SK-N-SH treated with all-trans-retinoic acid at 6 μM for 48 hours (cell line): ENCODE measurements around the gene GLDC.

ENCODE experiments used
- ATAC-seq: fragments of 200-7000 bp; cut with Tn5 transposase; 3 replicates; pipeline ENCODE4 v1.9.1; 2020; ENCODE audit warnings: mild to moderate bottlenecking, moderate library complexity
- ARNTL ChIP-seq: fragments of 450-650 bp; formaldehyde crosslinking; IDR thresholded peaks from 2 replicates; pipeline ENCODE4 v1.5.0; 2020; ENCODE audit warnings: low read depth, mild to moderate bottlenecking, moderate library complexity, borderline replicate concordance
- BACH2 ChIP-seq: fragments of 250-450 bp; sonication (Bioruptor Pico); IDR thresholded peaks from 2 replicates; pipeline ENCODE4 v1.9.0; 2021; ENCODE audit warnings: mild to moderate bottlenecking, borderline replicate concordance
- CREB5 ChIP-seq: fragments of 250-450 bp; sonication (Bioruptor Pico); IDR thresholded peaks from 2 replicates; pipeline ENCODE4 v1.5.1; 2020; ENCODE audit warnings: low read depth, mild to moderate bottlenecking, moderate library complexity
- CSDC2 ChIP-seq: fragments of 250-450 bp; sonication (Bioruptor Pico); IDR thresholded peaks from 2 replicates; pipeline ENCODE4 v1.5.0; 2020; ENCODE audit warnings: mild to moderate bottlenecking, moderate library complexity
- CSRNP3 ChIP-seq: fragments of 250-450 bp; sonication (Bioruptor Pico); IDR thresholded peaks from 2 replicates; pipeline ENCODE4 v1.5.1; 2021; ENCODE audit warnings: mild to moderate bottlenecking, moderate library complexity
- GLIS3 ChIP-seq: fragments of 250-450 bp; sonication (Bioruptor Pico); IDR thresholded peaks from 2 replicates; pipeline ENCODE4 v1.5.0; 2020; ENCODE audit warnings: mild to moderate bottlenecking, moderate library complexity
- ISL1 ChIP-seq: fragments of 250-450 bp; sonication (Bioruptor Pico); IDR thresholded peaks from 2 replicates; pipeline ENCODE4 v2.1.2; 2022; ENCODE audit warnings: mild to moderate bottlenecking, moderate library complexity
- OSR1 ChIP-seq: fragments of 250-450 bp; sonication (Bioruptor Pico); IDR thresholded peaks from 2 replicates; pipeline ENCODE4 v1.8.0; 2022; ENCODE audit warnings: moderate library complexity, mild to moderate bottlenecking, inconsistent platforms
- POU6F1 ChIP-seq: fragments of 250-450 bp; sonication (Bioruptor Pico); IDR thresholded peaks from 2 replicates; pipeline ENCODE4 v1.8.0; 2021; ENCODE audit warnings: low read depth, mild to moderate bottlenecking, moderate library complexity, borderline replicate concordance
- RARB ChIP-seq: fragments of 250-450 bp; sonication (Bioruptor Pico); IDR thresholded peaks from 2 replicates; pipeline ENCODE4 v1.8.0; 2021; ENCODE audit warnings: mild to moderate bottlenecking, moderate library complexity
- SNAI2 ChIP-seq: fragments of 250-450 bp; sonication (Bioruptor Pico); IDR thresholded peaks from 2 replicates; pipeline ENCODE4 v1.5.0; 2020; ENCODE audit warnings: mild to moderate bottlenecking, moderate library complexity
- TCF4 ChIP-seq: fragments of 250-450 bp; sonication (Bioruptor Pico); IDR thresholded peaks from 2 replicates; pipeline ENCODE4 v1.8.0; 2021; ENCODE audit warnings: mild to moderate bottlenecking, moderate library complexity, borderline replicate concordance
- TOX ChIP-seq: fragments of 250-450 bp; sonication (Bioruptor Pico); IDR thresholded peaks from 2 replicates; pipeline ENCODE4 v1.8.0; 2021; ENCODE audit warnings: mild to moderate bottlenecking, moderate library complexity, borderline replicate concordance
- TSHZ2 ChIP-seq: fragments of 250-450 bp; sonication (Bioruptor Pico); IDR thresholded peaks from 2 replicates; pipeline ENCODE4 v1.5.0; 2020; ENCODE audit warnings: mild to moderate bottlenecking, moderate library complexity
- ZFP30 ChIP-seq: fragments of 450-650 bp; formaldehyde crosslinking; IDR thresholded peaks from 2 replicates; pipeline ENCODE4 v1.5.0; 2022; ENCODE audit warnings: mild to moderate bottlenecking, moderate library complexity
- ZNF565 ChIP-seq: fragments of 450-650 bp; formaldehyde crosslinking; conservative IDR thresholded peaks from 2 replicates; pipeline ENCODE4 v1.5.0; 2020; ENCODE audit warnings: low read depth, mild to moderate bottlenecking, moderate library complexity
- ZNF70 ChIP-seq: fragments of 450-650 bp; formaldehyde crosslinking; IDR thresholded peaks from 2 replicates; pipeline ENCODE4 v1.5.0; 2020; ENCODE audit warnings: mild to moderate bottlenecking, moderate library complexity
- ZNF8 ChIP-seq: fragments of 450-650 bp; formaldehyde crosslinking; IDR thresholded peaks from 2 replicates; pipeline ENCODE4 v1.5.0; 2020; ENCODE audit warnings: mild to moderate bottlenecking, moderate library complexity

GLDC gene

GRCh38 chr9:6640268-6641051 lies 5.1 kb downstream of the GLDC start:
- no peak for ATAC-seq
- TF ChIP-seq OSR1 (CRISPR knock-in tag) (no peak), RARB (CRISPR knock-in tag) (no peak), ARNTL (CRISPR knock-in tag) (no peak), TSHZ2 (CRISPR knock-in tag) (no peak), CSDC2 (CRISPR knock-in tag) (no peak), CSRNP3 (CRISPR knock-in tag) (no peak), ISL1 (CRISPR knock-in tag) (no peak), POU6F1 (CRISPR knock-in tag) (no peak)

GRCh38 chr9:6639622-6640021 lies 5.9 kb downstream of the GLDC start:
- TF ChIP-seq TCF4 (CRISPR knock-in tag) (no peak), ZNF70 (CRISPR knock-in tag) (no peak), GLIS3 (CRISPR knock-in tag) (no peak), POU6F1 (CRISPR knock-in tag) (no peak), ZFP30 (no peak)
- ATAC-seq: no peak

- no peak for TF ChIP-seq ZNF8 (CRISPR knock-in tag)
- TF ChIP-seq ZNF565 (CRISPR knock-in tag): no peak
- no peak for TF ChIP-seq OSR1 (CRISPR knock-in tag)
- TF ChIP-seq CSDC2 (CRISPR knock-in tag): no peak
- no peak for TF ChIP-seq TSHZ2 (CRISPR knock-in tag)
- TF ChIP-seq RARB (CRISPR knock-in tag): no peak
- TF ChIP-seq SNAI2 (CRISPR knock-in tag): no peak
- no peak for TF ChIP-seq TOX (CRISPR knock-in tag)
- TF ChIP-seq, all 23 proteins: peak for 0
- ATAC-seq: no peak
Observed at GRCh38 chr9:6634444-6634843, 11.1 kb downstream of the GLDC start.

GRCh38 chr9:6633378-6633777 lies 12.2 kb downstream of the GLDC start:
- ATAC-seq: no peak
- TF ChIP-seq ARNTL (CRISPR knock-in tag) (no peak), RARB (CRISPR knock-in tag) (no peak), OSR1 (CRISPR knock-in tag) (no peak), ZNF70 (CRISPR knock-in tag) (no peak), CSRNP3 (CRISPR knock-in tag) (no peak), ZNF565 (CRISPR knock-in tag) (no peak), CREB5 (CRISPR knock-in tag) (no peak), ZNF8 (CRISPR knock-in tag) (no peak), SNAI2 (CRISPR knock-in tag) (no peak), BACH2 (no peak)
